ENCODE results near the gene CRLF3.
"Not testable (repeated sequence)": the region's sequence is repeated elsewhere in the genome, so short reads cannot be mapped to it uniquely, and the experiment has no call there.

Gene CRLF3

DNA sequence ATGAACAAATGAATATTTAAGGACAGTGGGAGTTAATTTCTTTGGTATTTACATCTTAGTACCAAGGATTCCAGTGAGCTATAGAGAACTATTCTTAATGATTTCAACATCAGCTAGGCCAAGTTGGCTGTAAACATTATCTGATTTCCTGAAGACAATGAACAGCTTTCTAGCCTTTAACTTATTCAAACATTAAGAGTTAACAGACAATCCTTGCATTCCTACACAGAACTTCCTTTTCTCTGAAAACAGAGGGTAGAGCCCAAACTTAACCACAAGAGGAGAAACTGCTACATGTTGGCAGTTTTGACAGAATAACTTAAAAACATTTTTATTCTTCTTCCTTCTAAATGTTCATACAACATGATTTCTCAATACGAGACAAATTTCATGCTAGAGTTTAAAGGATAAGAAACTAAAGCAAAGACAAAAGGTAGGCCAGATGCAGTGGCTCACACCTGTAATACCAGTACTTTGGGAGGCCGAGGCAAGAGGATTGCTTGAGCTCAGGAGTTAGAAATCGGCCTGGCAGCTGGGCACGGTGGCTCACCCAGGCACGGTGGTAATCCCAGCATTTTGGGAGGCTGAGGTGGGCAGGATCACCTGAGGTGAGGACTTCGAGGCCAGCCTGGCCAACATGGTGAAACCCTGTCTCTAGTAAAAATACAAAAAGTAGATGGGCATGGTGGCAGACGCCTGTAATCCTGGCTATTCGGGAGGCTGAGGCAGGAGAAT lies 4.4 kb downstream of the CRLF3 start:
- in situ Hi-C loops (cut with MboI; ENCODE audit: low sequenced_read_pairs) = no loop called here

DNA sequence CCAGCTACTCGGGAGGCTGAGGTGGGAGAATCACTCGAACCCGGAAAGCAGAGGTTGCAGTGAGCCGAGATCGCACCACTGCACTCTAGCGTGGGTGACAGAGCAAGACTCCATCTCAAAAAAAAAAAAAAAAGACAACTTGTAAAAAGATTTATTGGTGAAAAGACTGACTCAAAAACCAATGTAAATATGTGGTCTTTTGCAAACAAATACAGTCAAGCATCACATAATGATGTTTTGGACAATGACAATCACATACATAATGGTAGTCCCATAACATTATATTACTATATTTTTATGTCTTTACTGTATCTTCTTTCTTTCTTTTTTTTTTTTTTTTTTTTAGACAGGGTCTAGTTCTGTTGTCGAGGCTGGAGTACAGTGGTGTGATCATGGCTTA lies 8.3 kb downstream of the CRLF3 start:
- in situ Hi-C loops (cut with MboI; ENCODE audit: low sequenced_read_pairs) = no loop called here

GRCh38 chr17:30814860-30815259 lies 9.6 kb downstream of the CRLF3 start:
- in situ Hi-C loops (cut with MboI; ENCODE audit: low sequenced_read_pairs) = not testable (repeated sequence)

GRCh38 chr17:30814236-30814635 lies 10.3 kb downstream of the CRLF3 start:
- in situ Hi-C loops (cut with MboI; ENCODE audit: low sequenced_read_pairs) = not testable (repeated sequence)

DNA sequence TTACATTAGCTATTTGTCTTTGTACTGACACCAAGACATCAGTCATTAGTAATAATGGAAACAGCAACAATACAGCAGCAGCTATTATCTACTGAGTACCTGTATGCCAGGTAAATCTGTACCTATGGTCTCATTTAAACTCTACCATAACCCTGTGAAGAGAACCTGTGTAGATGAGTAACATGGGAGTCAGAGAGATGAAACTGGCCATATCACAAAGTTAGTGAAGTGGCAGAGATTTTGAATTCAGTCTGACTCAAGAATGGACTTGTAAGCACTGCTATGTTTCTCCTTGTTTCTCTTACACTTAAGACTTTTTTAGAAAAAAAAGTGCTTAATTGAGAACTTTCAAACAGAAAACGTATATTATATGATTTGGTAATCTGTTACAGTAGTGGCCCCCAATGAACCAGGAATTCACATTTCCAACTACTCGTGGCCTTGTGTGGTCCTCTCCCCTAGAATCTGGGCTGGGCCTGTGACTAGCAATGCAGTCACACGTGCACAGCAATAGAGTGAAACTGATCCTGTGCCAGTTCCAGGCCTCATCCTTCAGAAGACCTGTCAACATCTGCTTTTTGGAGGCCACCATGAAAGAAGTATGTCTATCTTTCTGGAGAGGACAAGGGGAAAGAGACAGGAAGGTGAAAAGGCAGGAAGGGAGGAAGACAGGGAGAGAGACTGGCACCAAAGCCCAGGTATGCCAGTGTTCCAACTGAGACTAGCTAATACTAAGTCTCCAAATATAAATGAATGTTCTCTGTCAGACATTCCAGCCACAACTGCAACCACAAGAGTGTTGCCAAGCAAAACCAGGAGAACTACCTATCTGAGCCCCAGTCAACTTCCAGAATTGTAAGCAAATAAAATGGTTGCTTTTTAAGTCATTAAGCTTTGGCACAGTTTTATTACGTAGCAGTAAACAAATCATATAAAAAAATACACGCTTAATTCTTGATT lies 12.0 kb downstream of the CRLF3 start:
- in situ Hi-C loops (cut with MboI; ENCODE audit: low sequenced_read_pairs) = no loop called here

- in situ Hi-C loops (cut with MboI; ENCODE audit: low sequenced_read_pairs) = no loop called here
Measured at GRCh38 chr17:30809867-30810266, 14.6 kb downstream of the CRLF3 start.

- in situ Hi-C loops (cut with MboI; ENCODE audit: low sequenced_read_pairs) = no loop called here
Measured at GRCh38 chr17:30808785-30809286, 15.7 kb downstream of the CRLF3 start.

GRCh38 chr17:30807896-30808295 lies 16.6 kb downstream of the CRLF3 start:
- in situ Hi-C loops (cut with MboI; ENCODE audit: low sequenced_read_pairs) = no loop called here

DNA sequence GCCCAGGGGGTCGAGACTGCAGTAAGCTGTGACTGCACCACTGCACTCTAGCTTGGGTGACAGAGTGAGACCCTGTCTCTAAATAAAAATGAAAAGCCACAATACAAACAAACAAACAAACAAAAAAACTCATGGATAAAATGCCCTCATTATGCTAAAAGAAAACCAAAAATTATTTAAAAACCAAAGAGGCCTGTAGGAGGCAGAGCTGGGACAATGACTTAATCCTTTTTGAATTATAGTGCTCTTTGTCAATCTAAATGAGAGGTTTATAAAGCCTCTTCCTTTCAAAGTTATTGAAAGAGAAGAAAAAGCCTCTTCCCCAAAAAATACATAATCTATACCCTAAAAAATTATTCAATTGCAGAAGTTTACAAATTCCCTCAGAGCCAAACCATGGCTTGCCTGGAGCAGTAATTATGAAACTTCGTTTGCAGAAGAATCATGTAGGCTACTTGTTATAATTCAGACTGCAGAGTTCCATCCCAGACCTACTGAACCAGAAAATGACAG lies 18.5 kb downstream of the CRLF3 start:
- in situ Hi-C loops (cut with MboI; ENCODE audit: low sequenced_read_pairs) = no loop called here

DNA sequence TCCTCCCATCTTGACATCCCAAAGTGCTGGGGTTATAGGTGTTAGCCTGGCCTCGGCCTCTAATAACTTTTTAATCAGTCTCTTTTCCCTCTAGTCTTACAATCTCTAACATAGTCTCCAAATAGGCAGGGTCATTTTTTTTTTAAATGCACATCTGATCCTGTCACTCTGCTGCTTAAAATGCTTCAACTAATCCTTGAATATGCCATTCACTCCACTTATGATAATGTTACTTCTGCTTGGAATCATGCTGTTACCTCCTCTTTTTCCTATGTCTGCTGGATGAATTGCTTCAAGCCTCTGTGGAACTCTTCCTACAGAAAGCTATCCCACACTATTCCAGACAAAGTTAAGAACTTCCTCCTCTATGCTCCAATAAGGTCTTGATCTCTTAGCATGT lies 22.8 kb downstream of the CRLF3 start:
- in situ Hi-C loops (cut with MboI; ENCODE audit: low sequenced_read_pairs) = no loop called here

GRCh38 chr17:30796016-30796415 lies 28.5 kb downstream of the CRLF3 start:
- in situ Hi-C loops (cut with MboI; ENCODE audit: low sequenced_read_pairs) = no loop called here

GRCh38 chr17:30794372-30794771 lies 30.1 kb downstream of the CRLF3 start:
- in situ Hi-C loops (cut with MboI; ENCODE audit: low sequenced_read_pairs) = no loop called here

DNA sequence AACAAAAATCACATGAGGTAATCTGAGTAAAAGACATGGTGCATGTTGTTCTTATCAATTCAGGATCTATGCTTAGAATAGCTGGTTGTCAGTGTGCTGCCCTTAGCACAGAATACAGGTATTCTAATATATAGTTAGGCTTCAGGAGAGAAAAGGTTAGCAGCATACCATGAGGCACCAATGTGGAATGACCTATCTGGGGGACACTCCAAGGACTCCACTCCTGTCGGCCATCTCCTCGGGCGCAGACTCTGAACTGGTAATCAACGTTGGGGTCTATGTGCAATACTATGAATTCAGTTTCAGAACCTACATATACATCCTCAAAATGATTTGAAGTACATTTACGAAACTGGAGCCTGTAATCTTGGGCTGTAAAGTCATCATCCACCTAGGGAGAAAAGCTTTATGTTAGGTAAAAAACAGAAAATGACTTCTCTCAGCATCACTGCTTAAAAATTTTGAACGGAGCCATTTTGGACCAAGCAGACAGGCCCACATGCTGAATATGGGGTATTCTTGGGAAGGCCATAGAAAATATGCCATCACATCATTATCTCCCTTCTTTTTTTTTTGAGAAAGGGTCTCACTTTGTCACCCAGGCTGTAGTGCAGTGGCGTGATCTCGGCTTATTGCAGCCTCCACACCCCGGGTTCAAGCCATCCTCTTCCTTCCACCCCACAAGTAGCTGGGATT lies 31.1 kb downstream of the CRLF3 start:
- in situ Hi-C loops (cut with MboI; ENCODE audit: low sequenced_read_pairs) = no loop called here

GRCh38 chr17:30790279-30790678 lies 34.2 kb downstream of the CRLF3 start:
- in situ Hi-C loops (cut with MboI; ENCODE audit: low sequenced_read_pairs) = no loop called here

DNA sequence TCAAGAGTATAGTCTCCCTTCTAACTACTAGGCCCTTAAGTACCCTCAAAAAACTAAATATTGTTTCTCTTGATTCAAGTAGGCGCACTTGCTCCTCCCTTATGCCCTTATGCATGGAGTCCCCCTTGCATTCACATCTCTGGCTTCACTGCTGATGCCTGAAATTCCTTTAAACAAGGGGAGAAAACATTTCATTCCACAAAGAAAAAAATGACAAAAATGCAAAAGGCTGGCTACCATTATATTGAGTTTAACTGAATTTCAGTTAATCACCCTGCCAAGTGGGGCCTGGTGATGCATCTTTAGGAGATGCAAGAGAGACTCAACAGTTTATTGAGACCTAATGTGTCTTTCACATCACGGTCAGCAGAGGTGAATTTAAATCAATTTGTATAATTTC lies 35.6 kb downstream of the CRLF3 start:
- in situ Hi-C loops (cut with MboI; ENCODE audit: low sequenced_read_pairs) = no loop called here

- in situ Hi-C loops (cut with MboI; ENCODE audit: low sequenced_read_pairs) = no loop called here
Measured at GRCh38 chr17:30782206-30782605, 42.3 kb downstream of the CRLF3 start.

DNA sequence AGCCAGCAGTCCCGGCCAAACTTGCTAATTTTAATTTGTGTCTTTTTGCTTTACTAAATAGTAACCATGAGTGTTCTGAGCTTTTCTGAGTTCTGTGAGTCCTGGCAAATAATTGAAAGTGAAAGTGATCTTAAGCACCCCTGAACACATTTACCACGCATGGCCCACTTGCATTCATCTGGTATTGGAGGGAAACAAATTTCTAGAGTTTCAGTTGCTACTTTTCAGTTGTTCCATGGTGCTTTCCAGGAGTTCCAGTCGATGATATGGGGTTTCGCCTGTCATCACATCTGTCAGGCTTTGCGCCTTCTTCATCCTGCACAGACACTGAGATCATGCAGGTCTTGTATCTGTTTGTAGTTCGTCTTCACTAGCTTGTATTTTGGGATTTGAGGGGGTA lies 44.1 kb downstream of the CRLF3 start:
- in situ Hi-C loops (cut with MboI; ENCODE audit: low sequenced_read_pairs) = no loop called here

- in situ Hi-C loops (cut with MboI; ENCODE audit: low sequenced_read_pairs) = not testable (repeated sequence)
Measured at GRCh38 chr17:30768771-30769170, 55.7 kb downstream of the CRLF3 start.

GRCh38 chr17:30767641-30768404 lies 56.7 kb downstream of the CRLF3 start:
- in situ Hi-C loops (cut with MboI; ENCODE audit: low sequenced_read_pairs) = not testable (repeated sequence)

GRCh38 chr17:30761060-30761459 lies 63.4 kb downstream of the CRLF3 start:
- in situ Hi-C loops (cut with MboI; ENCODE audit: low sequenced_read_pairs) = no loop called here
